Measurements from ENCODE around the gene FAM13A.

FAM13A gene

DNA sequence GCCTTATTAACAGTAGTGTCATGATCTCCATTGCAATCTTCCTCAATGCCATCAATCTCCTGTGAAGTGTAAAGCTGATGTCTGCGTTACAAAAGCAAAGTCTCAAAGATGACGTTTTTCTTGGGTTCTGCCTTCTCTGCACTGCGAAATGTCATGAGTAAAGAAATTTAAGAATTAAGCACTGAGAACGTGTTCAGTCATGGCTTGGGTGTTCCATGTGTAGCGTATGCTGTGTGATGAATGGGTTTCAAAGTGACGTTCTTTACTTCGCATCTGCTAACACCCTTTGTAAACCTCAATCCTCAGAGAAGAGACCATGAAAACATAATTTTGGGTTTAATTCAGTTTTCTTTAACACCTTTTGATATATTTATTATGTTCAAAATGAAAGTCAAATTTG lies 360.4 kb downstream of the FAM13A start:
- Mint-ChIP-seq H3K9me3 (peaks cover 6% of the 10 kb centered on the region), H3K4me3 (no peak overlapping the region), H3K27ac (peak overlapping the region; percentile 70), H3K4me1 (ENCODE audit: low read depth) (peaks cover 14% of the 10 kb centered on the region), H3K27me3 (no peaks in the 10 kb centered on the region), H3K36me3 (ENCODE audit: low read depth) (peaks cover 59% of the 10 kb centered on the region)
- intact Hi-C loops (cut with micrococcal nuclease) = no loop called here

DNA sequence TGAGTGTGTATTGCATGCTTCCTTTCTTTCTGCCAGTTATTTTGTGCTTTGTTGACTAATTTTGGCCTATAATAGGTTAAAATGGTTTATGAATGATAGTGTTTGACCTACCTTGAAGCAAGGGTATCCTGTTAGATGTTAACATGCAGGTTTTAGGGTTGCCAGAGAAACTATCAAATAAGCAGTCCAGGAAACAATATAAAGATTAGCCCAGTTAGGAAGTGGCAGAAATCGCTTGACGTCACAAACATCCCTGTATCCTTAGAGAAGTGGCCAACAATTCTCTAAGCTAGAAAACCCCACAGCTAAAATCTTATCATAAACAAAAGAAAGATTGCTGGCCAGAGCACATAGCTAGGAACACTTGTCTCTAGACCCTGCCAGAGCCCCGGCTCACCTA lies 363.2 kb downstream of the FAM13A start:
- no peaks in the 10 kb centered on the region for H3K27me3 Mint-ChIP-seq
- no peak overlapping the region for H3K27ac Mint-ChIP-seq
- H3K9me3 Mint-ChIP-seq = peaks cover 6% of the 10 kb centered on the region
- H3K4me1 Mint-ChIP-seq (ENCODE audit: low read depth) = peaks cover 14% of the 10 kb centered on the region
- no peak overlapping the region for H3K4me3 Mint-ChIP-seq
- H3K36me3 Mint-ChIP-seq (ENCODE audit: low read depth) = peaks cover 71% of the 10 kb centered on the region
- intact Hi-C loops (cut with micrococcal nuclease) = no loop called here

DNA sequence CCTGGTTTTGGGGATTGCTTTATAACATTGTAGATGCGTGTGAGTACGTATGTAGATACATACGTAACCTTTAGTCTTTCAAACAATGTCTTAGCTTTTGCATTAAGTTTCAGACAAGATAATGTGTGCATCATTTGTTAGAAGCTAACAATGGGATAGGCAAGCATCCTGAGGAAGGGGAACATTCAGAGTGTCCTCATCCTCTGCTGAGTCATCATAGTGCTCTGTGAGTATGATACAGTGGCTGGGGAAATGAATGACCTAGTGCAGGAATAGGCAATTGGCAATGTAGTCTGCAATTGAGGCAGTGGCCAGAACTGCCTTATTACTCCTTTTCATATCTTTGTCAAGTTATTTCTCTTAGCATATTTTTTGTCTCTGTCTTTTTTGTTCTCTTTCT lies 366.6 kb downstream of the FAM13A start:
- intact Hi-C loops (cut with micrococcal nuclease) = no loop called here
- H3K36me3 Mint-ChIP-seq (ENCODE audit: low read depth) = peaks cover 76% of the 10 kb centered on the region
- H3K27me3 Mint-ChIP-seq = no peaks in the 10 kb centered on the region
- no peaks in the 10 kb centered on the region for H3K4me1 Mint-ChIP-seq (ENCODE audit: low read depth)
- no peak overlapping the region for H3K4me3 Mint-ChIP-seq
- H3K27ac Mint-ChIP-seq = no peak overlapping the region
- H3K9me3 Mint-ChIP-seq = no peaks in the 10 kb centered on the region

DNA sequence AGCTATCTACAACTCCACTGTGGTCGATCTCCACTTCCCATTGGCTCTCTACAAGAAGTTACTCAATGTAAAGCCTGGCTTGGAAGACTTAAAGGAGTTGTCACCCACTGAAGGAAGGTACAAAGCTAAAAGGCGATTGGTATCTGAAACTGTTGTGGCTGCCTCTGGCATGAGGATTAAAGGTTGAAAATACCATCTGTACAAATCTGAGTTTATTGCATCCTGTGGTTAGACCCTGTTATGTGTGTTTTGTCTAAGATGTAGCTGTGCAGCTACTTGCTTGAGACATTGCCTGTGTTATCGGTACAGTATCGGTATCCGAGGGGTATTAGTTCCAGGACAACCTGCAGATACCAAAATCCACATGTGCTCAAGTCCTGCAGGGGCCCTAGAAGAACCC lies 375.8 kb downstream of the FAM13A start:
- H3K27me3 Mint-ChIP-seq = no peaks in the 10 kb centered on the region
- H3K27ac Mint-ChIP-seq = no peak overlapping the region
- H3K4me3 Mint-ChIP-seq = no peak overlapping the region
- intact Hi-C loops (cut with micrococcal nuclease) = no loop called here
- H3K36me3 Mint-ChIP-seq (ENCODE audit: low read depth) = peaks cover 87% of the 10 kb centered on the region
- H3K9me3 Mint-ChIP-seq = no peaks in the 10 kb centered on the region
- no peaks in the 10 kb centered on the region for H3K4me1 Mint-ChIP-seq (ENCODE audit: low read depth)

Measured in dendritic cell treated with granulocyte-macrophage colony-stimulating factor and Interleukin-4, amounts not matched to agents 40 ng/mL and 50 ng/mL, for 4 days (primary cell).